HCT116 (cell line): ENCODE measurements around the gene KIF13A. TPM values are rescaled to one million over a fixed set of nuclear protein-coding genes. Genes with fewer than 3 reads are reported as not detected.
A peak's percentile ranks its signal among the peaks of the same experiment; 100 is the strongest.

ENCODE experiments used
- ATAC-seq: fragments of 200-7000 bp; cut with Tn5 transposase; 2 replicates; pipeline ENCODE4 v1.9.1; 2020; ENCODE audit warnings: mild to moderate bottlenecking, moderate library complexity
- BruUV-seq: library from RNA; stranded (reverse); fragments of 400-500 nt; replicated peaks from 2 replicates; lab custom pipeline; 2021; lab: Mats Ljungman, UMichigan
- CTCF ChIA-PET: fragments of 300-600 bp; sonication (Branson Sonifier 250); formaldehyde crosslinking; loops from one replicate; lab custom pipeline; 2021; ENCODE audit warnings: antibody characterized with exemption; lab: Charles Lee
- POLR2A ChIA-PET: fragments of 300-600, 350-600 bp; sonication (Branson Sonifier 250); formaldehyde crosslinking; loops from one replicate; lab custom pipeline; 2021; ENCODE audit warnings: antibody characterized with exemption; lab: Charles Lee
- RAD21 ChIA-PET, 2 experiments: fragments of 300-600 bp; sonication (Branson Sonifier 250); formaldehyde crosslinking; loops; one replicate each; lab custom pipeline; 2023; ENCODE audit warnings: low total read pairs in 2 of 2; ENCODE audit not compliant: uncharacterized antibody in 2 of 2, unreplicated experiment in 2 of 2, low non-redundant PET in 1 of 2; lab: Charles Lee
- DNase-seq: peaks from one replicate; pipeline ENCODE4 v3.0.0-alpha.2; 2010; ENCODE audit warnings: low read depth, low spot score
- H2AFZ ChIP-seq: fragments of 200-600 bp; shearing (Covaris generic), sonication (generic); 2 replicates; pipeline ENCODE4 v1.6.1; 2017; ENCODE audit warnings: low read depth, mixed run types, mixed read lengths, antibody characterized with exemption, low read length; ENCODE audit not compliant: poor library complexity, severe bottlenecking
- H3K27ac ChIP-seq: 2 replicates; pipeline ENCODE4 v1.5.1; 2012; ENCODE audit warnings: low read depth, low read length
- H3K27me3 ChIP-seq: fragments of 200-600 bp; sonication (generic); 2 replicates; pipeline ENCODE4 v1.6.1; 2016; ENCODE audit warnings: mixed run types, low read length, mixed read lengths; ENCODE audit not compliant: insufficient read depth
- H3K36me3 ChIP-seq, 2 experiments: fragments of 200-500 bp in 1 of 2; fragments of 200-600 bp in 1 of 2; sonication (Bioruptor generic) in 1 of 2; sonication (generic) in 1 of 2; 2 replicates each; pipeline versions ENCODE4 v1.5.1 to v1.6.1; 2014 to 2016; ENCODE audit warnings: low read length in 2 of 2, inconsistent platforms in 1 of 2, mixed read lengths in 1 of 2, mixed run types in 1 of 2; ENCODE audit not compliant: insufficient read depth in 2 of 2, control insufficient read depth in 1 of 2
- H3K4me1 ChIP-seq, 2 experiments: fragments of 200-600 bp in 1 of 2; sonication (generic) in 1 of 2; 2 replicates each; pipeline versions ENCODE4 v1.5.1 to v1.6.1; 2012 to 2017; ENCODE audit warnings: low read length in 2 of 2, inconsistent platforms in 1 of 2, mild to moderate bottlenecking in 1 of 2, mixed read lengths in 1 of 2, mixed run types in 1 of 2, moderate library complexity in 1 of 2; ENCODE audit not compliant: insufficient read depth in 2 of 2, control insufficient read depth in 1 of 2
- H3K4me2 ChIP-seq: fragments of 200-600 bp; sonication (generic); 2 replicates; pipeline ENCODE4 v1.6.1; 2017; ENCODE audit warnings: mixed run types, low read length, mixed read lengths
- H3K4me3 ChIP-seq, 2 experiments: fragments of 200-600 bp in 1 of 2; sonication (generic) in 1 of 2; replicated peaks in 1 of 2; 2 replicates each; pipeline ENCODE4 v1.5.1; 2011 to 2016; ENCODE audit warnings: low read length in 2 of 2, control low read depth in 1 of 2, low read depth in 1 of 2, mild to moderate bottlenecking in 1 of 2, mixed read lengths in 1 of 2, mixed run types in 1 of 2
- H3K79me2 ChIP-seq: fragments of 200-600 bp; sonication (generic); 2 replicates; pipeline ENCODE4 v1.6.1; 2017; ENCODE audit warnings: mild to moderate bottlenecking, mixed run types, low read length, moderate library complexity, mixed read lengths; ENCODE audit not compliant: insufficient read depth
- H3K9ac ChIP-seq: fragments of 200-600 bp; sonication (generic); 2 replicates; pipeline ENCODE4 v1.6.1; 2016; ENCODE audit warnings: low read length, mixed read lengths
- H3K9me2 ChIP-seq: fragments of 200-600 bp; sonication (generic), shearing (Covaris generic); 2 replicates; pipeline ENCODE4 v1.6.1; 2017; ENCODE audit warnings: mixed run types, mild to moderate bottlenecking, moderate library complexity; ENCODE audit not compliant: insufficient read depth
- H3K9me3 ChIP-seq, 2 experiments: fragments of 200-500 bp in 1 of 2; fragments of 200-600 bp in 1 of 2; sonication (Bioruptor generic) in 1 of 2; sonication (generic) in 1 of 2; 2 replicates each; pipeline ENCODE4 v1.6.1; 2014 to 2017; ENCODE audit warnings: low read length in 2 of 2, mixed read lengths in 2 of 2, inconsistent platforms in 1 of 2, low read depth in 1 of 2, mild to moderate bottlenecking in 1 of 2, mixed run types in 1 of 2, moderate library complexity in 1 of 2; ENCODE audit not compliant: control insufficient read depth in 1 of 2, insufficient read depth in 1 of 2
- H4K20me1 ChIP-seq: fragments of 200-600 bp; sonication (generic), shearing (Covaris generic); 2 replicates; pipeline ENCODE4 v1.6.1; 2017; ENCODE audit warnings: mixed run types, mild to moderate bottlenecking, moderate library complexity; ENCODE audit not compliant: insufficient read depth
- CBX3 ChIP-seq: IDR thresholded peaks from 2 replicates; pipeline ENCODE4 v1.6.1; 2012; ENCODE audit warnings: low read depth
- CEBPB ChIP-seq: IDR thresholded peaks from 2 replicates; pipeline ENCODE4 v1.6.1; 2012; ENCODE audit warnings: low read depth
- ELF1 ChIP-seq: IDR thresholded peaks from 2 replicates; pipeline ENCODE4 v1.6.1; 2012; ENCODE audit warnings: low read depth, borderline replicate concordance
- EZH2 ChIP-seq: fragments of 200-600 bp; sonication (generic); IDR thresholded peaks from 2 replicates; pipeline ENCODE4 v1.6.1; 2017; ENCODE audit warnings: antibody characterized with exemption, mixed run types
- JUND ChIP-seq: IDR thresholded peaks from 2 replicates; pipeline ENCODE4 v1.6.1; 2012
- POLR2A ChIP-seq: IDR thresholded peaks from 2 replicates; pipeline ENCODE4 v1.7.0; 2011; ENCODE audit warnings: borderline replicate concordance; ENCODE audit not compliant: insufficient read depth, insufficient read length; ENCODE audit errors: extremely low read depth
- POLR2AphosphoS5 ChIP-seq: IDR thresholded peaks from 2 replicates; pipeline ENCODE4 v1.6.1; 2011; ENCODE audit warnings: mild to moderate bottlenecking, low read depth, low read length, moderate library complexity
- RAD21 ChIP-seq: IDR thresholded peaks from 2 replicates; pipeline ENCODE4 v1.6.1; 2012; ENCODE audit warnings: low read depth, mild to moderate bottlenecking
- SP1 ChIP-seq: IDR thresholded peaks from 2 replicates; pipeline ENCODE4 v1.6.1; 2012; ENCODE audit warnings: low read depth
- SRF ChIP-seq: IDR thresholded peaks from 2 replicates; pipeline ENCODE4 v1.6.1; 2012; ENCODE audit warnings: low read depth
- ZFX ChIP-seq: fragments of 450-650 bp; IDR thresholded peaks from 2 replicates; pipeline ENCODE4 v1.6.1; 2017
- intact Hi-C: fragments of 100-400 bp; cut with micrococcal nuclease; formaldehyde crosslinking; loops from 2 replicates; pipeline ENCODE4 v1.10.0; 2022
- total RNA-seq: library from RNA; stranded (reverse); gene quantifications from one replicate; pipeline ENCODE4 v1.2.1, GENCODE V29; 2021; ENCODE audit not compliant: unreplicated experiment
- TF ChIP-seq, protein P1 (sequence below): IDR thresholded peaks from 2 replicates; pipeline ENCODE4 v1.6.1; 2012
- TF ChIP-seq, protein P2 (sequence below): IDR thresholded peaks from 2 replicates; pipeline ENCODE4 v1.6.1; 2012; ENCODE audit warnings: low read depth

Gene KIF13A
- total RNA-seq, 1 experiment from 2014 or later = 23.1 TPM

DNA sequence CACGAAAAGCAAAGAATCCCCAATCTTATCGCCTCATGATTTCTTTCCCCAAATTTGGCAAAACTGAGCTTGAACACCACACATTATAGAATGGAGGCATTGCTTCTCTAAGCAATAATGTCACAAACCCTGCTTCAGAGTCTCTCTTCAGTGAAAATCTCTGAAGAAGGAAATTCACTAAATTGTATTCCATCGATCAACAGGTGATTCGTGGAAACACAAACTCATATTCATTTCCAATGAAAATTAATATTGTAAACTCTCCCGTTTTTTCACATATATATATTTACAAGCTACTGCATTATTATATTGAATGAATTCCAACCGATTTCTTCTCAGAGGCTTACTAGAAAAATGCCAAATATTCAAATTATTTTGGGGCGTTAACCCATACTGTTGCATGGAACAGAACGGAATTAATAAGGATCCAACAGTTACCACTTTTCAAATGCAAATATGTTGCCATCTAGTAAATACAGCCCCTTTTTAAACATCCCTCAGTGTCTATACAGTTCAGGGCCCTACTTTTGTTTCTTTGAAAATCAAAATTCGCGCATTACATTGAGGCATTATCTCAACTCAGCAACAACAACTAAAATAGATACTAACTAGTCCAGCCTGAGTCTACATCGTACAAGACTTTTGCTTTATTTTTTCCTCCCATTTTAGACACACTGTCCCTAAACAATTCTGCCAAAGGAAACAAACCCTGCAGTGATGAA lies 1.3 kb downstream of the KIF13A start:
- CTCF ChIA-PET = no interaction called here
- ATAC-seq = no peak
- peaks cover 8 to 31% of the 10 kb centered on the region in 2 experiments for H3K4me1 ChIP-seq
- peak overlapping the region; percentile 64 to 70 for H3K4me3 ChIP-seq
- H3K27me3 ChIP-seq = no peaks in the 10 kb centered on the region
- peak overlapping the region; percentile 54 for H3K9ac ChIP-seq
- H3K9me2 ChIP-seq = no peaks in the 10 kb centered on the region
- RAD21 ChIA-PET = interaction anchor here in 1 of 2 experiments (0.5 kb wide), 1 partner anchor 393 kb away, joined by 3 read pairs; no protein-coding TSS in a partner anchor
- no peaks in the 10 kb centered on the region for H4K20me1 ChIP-seq
- H3K36me3 ChIP-seq = no peaks in the 10 kb centered on the region
- TSS peak; percentile 55 for BruUV-seq
- no peaks in the 10 kb centered on the region for H3K9me3 ChIP-seq
- H3K79me2 ChIP-seq = peaks cover 14% of the 10 kb centered on the region; the same call in 1 of the 2 replicates
- TF ChIP-seq SP1 (no peak), CBX3 (no peak), ELF1 (no peak), SRF (no peak), JUND (no peak), ZFX (no peak), EZH2 (no peak), POLR2A (no peak), RAD21 (no peak), POLR2AphosphoS5 (no peak), CEBPB (no peak)
- TF ChIP-seq, protein P1, sequence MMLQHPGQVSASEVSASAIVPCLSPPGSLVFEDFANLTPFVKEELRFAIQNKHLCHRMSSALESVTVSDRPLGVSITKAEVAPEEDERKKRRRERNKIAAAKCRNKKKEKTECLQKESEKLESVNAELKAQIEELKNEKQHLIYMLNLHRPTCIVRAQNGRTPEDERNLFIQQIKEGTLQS = no peak
- TF ChIP-seq, protein P2, sequence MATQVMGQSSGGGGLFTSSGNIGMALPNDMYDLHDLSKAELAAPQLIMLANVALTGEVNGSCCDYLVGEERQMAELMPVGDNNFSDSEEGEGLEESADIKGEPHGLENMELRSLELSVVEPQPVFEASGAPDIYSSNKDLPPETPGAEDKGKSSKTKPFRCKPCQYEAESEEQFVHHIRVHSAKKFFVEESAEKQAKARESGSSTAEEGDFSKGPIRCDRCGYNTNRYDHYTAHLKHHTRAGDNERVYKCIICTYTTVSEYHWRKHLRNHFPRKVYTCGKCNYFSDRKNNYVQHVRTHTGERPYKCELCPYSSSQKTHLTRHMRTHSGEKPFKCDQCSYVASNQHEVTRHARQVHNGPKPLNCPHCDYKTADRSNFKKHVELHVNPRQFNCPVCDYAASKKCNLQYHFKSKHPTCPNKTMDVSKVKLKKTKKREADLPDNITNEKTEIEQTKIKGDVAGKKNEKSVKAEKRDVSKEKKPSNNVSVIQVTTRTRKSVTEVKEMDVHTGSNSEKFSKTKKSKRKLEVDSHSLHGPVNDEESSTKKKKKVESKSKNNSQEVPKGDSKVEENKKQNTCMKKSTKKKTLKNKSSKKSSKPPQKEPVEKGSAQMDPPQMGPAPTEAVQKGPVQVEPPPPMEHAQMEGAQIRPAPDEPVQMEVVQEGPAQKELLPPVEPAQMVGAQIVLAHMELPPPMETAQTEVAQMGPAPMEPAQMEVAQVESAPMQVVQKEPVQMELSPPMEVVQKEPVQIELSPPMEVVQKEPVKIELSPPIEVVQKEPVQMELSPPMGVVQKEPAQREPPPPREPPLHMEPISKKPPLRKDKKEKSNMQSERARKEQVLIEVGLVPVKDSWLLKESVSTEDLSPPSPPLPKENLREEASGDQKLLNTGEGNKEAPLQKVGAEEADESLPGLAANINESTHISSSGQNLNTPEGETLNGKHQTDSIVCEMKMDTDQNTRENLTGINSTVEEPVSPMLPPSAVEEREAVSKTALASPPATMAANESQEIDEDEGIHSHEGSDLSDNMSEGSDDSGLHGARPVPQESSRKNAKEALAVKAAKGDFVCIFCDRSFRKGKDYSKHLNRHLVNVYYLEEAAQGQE = no peak
- TF ChIP-seq, all 23 proteins: peak for 0
- intact Hi-C loops = loop anchor here (5.0 kb wide), 1 partner anchor 119 kb away; no protein-coding TSS in a partner anchor
- Histone ChIP-seq H3K4me2 (peak overlapping the region; percentile 75), H2AFZ (no peak overlapping the region), H3K27ac (no peak overlapping the region)
- POLR2A ChIA-PET = no interaction called here
- no peak for DNase-seq
